H1 (cell line): ENCODE data around the gene AFTPH. TPM values are rescaled to one million over a fixed set of nuclear protein-coding genes. Genes with fewer than 3 reads are reported as not detected.

Source experiments
- CTCF ChIA-PET: fragments of 300-600 bp; sonication (Branson Sonifier 250); formaldehyde crosslinking; loops from one replicate; lab custom pipeline; 2021; ENCODE audit not compliant: partially characterized antibody; lab: Charles Lee
- POLR2A ChIA-PET: fragments of 300-600 bp; sonication (Branson Sonifier 250); formaldehyde crosslinking; loops from one replicate; lab custom pipeline; 2021; ENCODE audit warnings: inconsistent platforms; ENCODE audit not compliant: partially characterized antibody; lab: Charles Lee
- DNase-seq, 2 experiments: peaks; one replicate each; pipeline versions ENCODE4 v3.0.0 to v3.0.0-alpha.2; 2010 to 2022; ENCODE audit warnings: low spot score in 2 of 2, low read depth in 1 of 2, mixed read lengths in 1 of 2
- FAIRE-seq: peaks from 2 replicates; lab custom pipeline; 2011; peaks lifted over from hg19 to GRCh38; lab: Jason Lieb, UNC
- H2AFZ ChIP-seq: 2 replicates; pipeline ENCODE4 v1.8.1; 2012; ENCODE audit warnings: low read length, inconsistent platforms
- H2AK5ac ChIP-seq: 2 replicates; pipeline ENCODE4 v1.6.1; 2013; ENCODE audit warnings: low read depth, low read length
- H2BK120ac ChIP-seq: replicated peaks from 2 replicates; pipeline ENCODE3; 2013; ENCODE audit warnings: low read depth, low read length, inconsistent platforms
- H2BK12ac ChIP-seq: 2 replicates; pipeline ENCODE4 v1.6.1; 2013; ENCODE audit warnings: low read depth, low read length
- H2BK15ac ChIP-seq: 2 replicates; pipeline ENCODE4 v1.6.1; 2013; ENCODE audit warnings: low read length
- H2BK20ac ChIP-seq: 2 replicates; pipeline ENCODE4 v1.6.1; 2013; ENCODE audit warnings: low read length
- H2BK5ac ChIP-seq: 2 replicates; pipeline ENCODE4 v1.6.1; 2013; ENCODE audit warnings: low read depth, low read length
- H3K14ac ChIP-seq: 2 replicates; pipeline ENCODE4 v1.6.1; 2013; ENCODE audit warnings: inconsistent platforms; ENCODE audit not compliant: insufficient read length
- H3K18ac ChIP-seq: 2 replicates; pipeline ENCODE4 v1.6.1; 2013; ENCODE audit warnings: low read length; ENCODE audit errors: extremely low read depth
- H3K23ac ChIP-seq: 2 replicates; pipeline ENCODE4 v1.6.1; 2013; ENCODE audit warnings: inconsistent platforms; ENCODE audit not compliant: insufficient read length
- H3K23me2 ChIP-seq: 2 replicates; pipeline ENCODE4 v1.6.1; 2013; ENCODE audit warnings: low read depth, low read length
- H3K27ac ChIP-seq: 2 replicates; pipeline ENCODE4 v1.6.1; 2011; ENCODE audit warnings: low read depth, low read length, inconsistent platforms
- H3K27me3 ChIP-seq, 4 experiments: replicated peaks in 1 of 4; 1 replicate in 1 of 4; 2 replicates in 3 of 4; pipeline versions ENCODE4 v1.6.1 to v1.8.1; 2011 to 2013; ENCODE audit warnings: low read length in 3 of 4, mild to moderate bottlenecking in 3 of 4, inconsistent platforms in 2 of 4, mixed read lengths in 2 of 4, moderate library complexity in 1 of 4; ENCODE audit not compliant: control insufficient read depth in 3 of 4, insufficient read depth in 3 of 4; ENCODE audit errors: extremely low read depth in 1 of 4
- H3K36me3 ChIP-seq, 4 experiments: 2 replicates each; pipeline versions ENCODE4 v1.6.1 to v1.8.1; 2011 to 2013; ENCODE audit warnings: mild to moderate bottlenecking in 4 of 4, low read length in 3 of 4, moderate library complexity in 2 of 4, control low read depth in 1 of 4, inconsistent platforms in 1 of 4; ENCODE audit not compliant: insufficient read depth in 4 of 4, control insufficient read depth in 2 of 4
- H3K4ac ChIP-seq: replicated peaks from 2 replicates; pipeline ENCODE3; 2013; ENCODE audit warnings: low read length, low read depth, mixed read lengths, inconsistent platforms; ENCODE audit not compliant: insufficient read length
- H3K4me1 ChIP-seq, 4 experiments: replicated peaks in 1 of 4; 1 replicate in 1 of 4; 2 replicates in 3 of 4; pipeline versions ENCODE4 v1.6.1 to v1.8.1; 2011 to 2013; ENCODE audit warnings: low read length in 3 of 4, inconsistent platforms in 2 of 4, mixed read lengths in 1 of 4; ENCODE audit not compliant: insufficient read depth in 4 of 4, control insufficient read depth in 3 of 4
- H3K4me2 ChIP-seq, 2 experiments: 2 replicates each; pipeline versions ENCODE4 v1.6.1 to v1.8.1; 2011 to 2013; ENCODE audit warnings: low read depth in 2 of 2, low read length in 2 of 2, control low read depth in 1 of 2, inconsistent platforms in 1 of 2, mild to moderate bottlenecking in 1 of 2; ENCODE audit not compliant: insufficient read depth in 1 of 2
- H3K4me3 ChIP-seq, 4 experiments: fragments of 200-600, 300-600 bp in 1 of 4; sonication (generic), shearing (Covaris generic), sonication (Bioruptor Twin) in 1 of 4; 2 replicates each; pipeline versions ENCODE4 v1.5.1 to v1.8.1; 2011 to 2016; ENCODE audit warnings: low read length in 4 of 4, low read depth in 3 of 4, control low read depth in 2 of 4, inconsistent platforms in 2 of 4, mild to moderate bottlenecking in 2 of 4, mixed read lengths in 1 of 4, moderate library complexity in 1 of 4; ENCODE audit not compliant: insufficient read depth in 2 of 4; ENCODE audit errors: extremely low read depth in 1 of 4
- H3K56ac ChIP-seq: replicated peaks from 2 replicates; pipeline ENCODE3; 2013; ENCODE audit warnings: low read depth, mild to moderate bottlenecking, mixed read lengths, low read length, inconsistent platforms; ENCODE audit not compliant: insufficient read length
- H3K79me1 ChIP-seq: 2 replicates; pipeline ENCODE4 v1.6.1; 2013; ENCODE audit warnings: low read depth, low read length, control low read depth
- H3K79me2 ChIP-seq, 2 experiments: 2 replicates each; pipeline versions ENCODE4 v1.6.1 to v1.8.1; 2012 to 2013; ENCODE audit warnings: low read length in 2 of 2, mild to moderate bottlenecking in 2 of 2, inconsistent platforms in 1 of 2; ENCODE audit not compliant: insufficient read depth in 2 of 2, control insufficient read depth in 1 of 2
- H3K9ac ChIP-seq, 4 experiments: replicated peaks in 1 of 4; 1 replicate in 1 of 4; 2 replicates in 3 of 4; pipeline versions ENCODE4 v1.6.1 to v1.8.1; 2011 to 2013; ENCODE audit warnings: low read depth in 3 of 4, low read length in 3 of 4, control low read depth in 2 of 4, mild to moderate bottlenecking in 2 of 4, moderate library complexity in 2 of 4, inconsistent platforms in 1 of 4; ENCODE audit errors: extremely low read depth in 1 of 4
- H3K9me3 ChIP-seq, 2 experiments: 2 replicates each; pipeline versions ENCODE4 v1.6.1 to v1.8.1; 2012 to 2013; ENCODE audit warnings: mild to moderate bottlenecking in 2 of 2, moderate library complexity in 2 of 2, control low read depth in 1 of 2, inconsistent platforms in 1 of 2, low read depth in 1 of 2, low read length in 1 of 2, mixed read lengths in 1 of 2; ENCODE audit not compliant: insufficient read depth in 2 of 2
- H4K20me1 ChIP-seq, 2 experiments: replicated peaks in 1 of 2; 2 replicates each; pipeline versions ENCODE3 to v1.8.1; 2011 to 2013; ENCODE audit warnings: inconsistent platforms in 2 of 2, low read length in 2 of 2, mild to moderate bottlenecking in 1 of 2; ENCODE audit not compliant: insufficient read depth in 2 of 2, control insufficient read depth in 1 of 2
- H4K5ac ChIP-seq: 2 replicates; pipeline ENCODE4 v1.6.1; 2013; ENCODE audit warnings: low read length, low read depth, mixed read lengths, inconsistent platforms; ENCODE audit not compliant: insufficient read length
- H4K8ac ChIP-seq: 2 replicates; pipeline ENCODE4 v1.8.0; 2013; ENCODE audit warnings: mild to moderate bottlenecking, moderate library complexity, low read length, inconsistent platforms; ENCODE audit not compliant: insufficient read depth; ENCODE audit errors: extremely low read depth
- H4K91ac ChIP-seq: replicated peaks from 2 replicates; pipeline ENCODE3; 2013; ENCODE audit warnings: low read length, mixed read lengths, inconsistent platforms; ENCODE audit not compliant: insufficient read length
- BACH1 ChIP-seq: IDR thresholded peaks from 2 replicates; pipeline ENCODE4 v1.6.1; 2012; ENCODE audit warnings: low read length, improper control_type of control experiment
- BRCA1 ChIP-seq: IDR thresholded peaks from 2 replicates; pipeline ENCODE4 v1.6.1; 2012; ENCODE audit warnings: low read depth, low read length, improper control_type of control experiment
- CHD2 ChIP-seq: IDR thresholded peaks from 2 replicates; pipeline ENCODE4 v1.6.1; 2012; ENCODE audit warnings: low read length, improper control_type of control experiment
- E2F6 ChIP-seq: IDR thresholded peaks from 2 replicates; pipeline ENCODE4 v1.6.1; 2012; ENCODE audit warnings: inconsistent platforms
- EP300 ChIP-seq, 2 experiments: IDR thresholded peaks; 1 replicate in 1 of 2; 2 replicates in 1 of 2; pipeline ENCODE4 v1.6.1; 2011 to 2012; ENCODE audit warnings: low read depth in 2 of 2, low read length in 2 of 2, mild to moderate bottlenecking in 2 of 2, borderline replicate concordance in 1 of 2, inconsistent platforms in 1 of 2, moderate library complexity in 1 of 2
- GABPA ChIP-seq: IDR thresholded peaks from 2 replicates; pipeline ENCODE4 v1.6.1; 2011; ENCODE audit warnings: mild to moderate bottlenecking, low read length, moderate library complexity, borderline replicate concordance; ENCODE audit not compliant: insufficient read depth
- HDAC2 ChIP-seq, 2 experiments: fragments of 300-600 bp in 1 of 2; sonication (generic) in 1 of 2; IDR thresholded peaks; 2 replicates each; pipeline ENCODE4 v1.6.1; 2011 to 2012; ENCODE audit warnings: low read depth in 2 of 2, low read length in 2 of 2, mild to moderate bottlenecking in 2 of 2, moderate library complexity in 2 of 2, borderline replicate concordance in 1 of 2, inconsistent platforms in 1 of 2
- RXRA ChIP-seq: IDR thresholded peaks from 2 replicates; pipeline ENCODE4 v1.6.1; 2011; ENCODE audit warnings: low read depth, mild to moderate bottlenecking, low read length, moderate library complexity; ENCODE audit not compliant: insufficient read depth
- TEAD4 ChIP-seq: IDR thresholded peaks from 2 replicates; pipeline ENCODE4 v1.6.1; 2012; ENCODE audit warnings: low read depth, low read length, inconsistent platforms, mixed read lengths
- WGBS, 2 experiments: shearing (Covaris generic) in 1 of 2; methylation state at CpG; one replicate each; pipeline versions ENCODE4 v1.1.6 to v1.1.7; 2013 to 2015; ENCODE audit warnings: low lambda C conversion rate in 2 of 2, mixed read lengths in 2 of 2, inconsistent platforms in 1 of 2, low coverage in 1 of 2, missing lambda C conversion rate in 1 of 2; ENCODE audit not compliant: insufficient replicate concordance in 2 of 2, insufficient coverage in 1 of 2, insufficient read length in 1 of 2; ENCODE audit errors: extremely low coverage in 1 of 2, missing lambda C conversion rate in 1 of 2; 5-methylcytosine and 5-hydroxymethylcytosine counted together
- polyA plus RNA-seq, 7 experiments: library from polyadenylated mRNA; depleted of rRNA in 3 of 7; stranded (reverse) in 5 of 7; unstranded in 2 of 7; fragments of >200 nt in 5 of 7; fragments of 200-250 nt in 2 of 7; gene quantifications; 1 replicate in 5 of 7; 2 replicates in 1 of 7; 4 replicates in 1 of 7; pipeline versions ENCODE4 v1.2.1 to v1.2.3, GENCODE V29; 2011 to 2013; ENCODE audit warnings: missing spikeins in 2 of 7, mixed read lengths in 2 of 7
- total RNA-seq: library from RNA; stranded (reverse); fragmentation: NEBNext Ultra II Directional; extraction: Animal tissue kit (Norgen Biotek cat#: 25700); gene quantifications from 2 replicates; pipeline ENCODE4 v1.2.1, GENCODE V29; 2021
- TF ChIP-seq, protein P1 (sequence below): IDR thresholded peaks from 2 replicates; pipeline ENCODE4 v1.6.1; 2012; ENCODE audit warnings: low read length, inconsistent platforms

The AFTPH gene
- total and polyA plus RNA-seq, 2 of the 8 experiments (the other 6 are each of a cell fraction or from before 2014, with no cell fraction given): 7.3 to 15.0 TPM

DNA sequence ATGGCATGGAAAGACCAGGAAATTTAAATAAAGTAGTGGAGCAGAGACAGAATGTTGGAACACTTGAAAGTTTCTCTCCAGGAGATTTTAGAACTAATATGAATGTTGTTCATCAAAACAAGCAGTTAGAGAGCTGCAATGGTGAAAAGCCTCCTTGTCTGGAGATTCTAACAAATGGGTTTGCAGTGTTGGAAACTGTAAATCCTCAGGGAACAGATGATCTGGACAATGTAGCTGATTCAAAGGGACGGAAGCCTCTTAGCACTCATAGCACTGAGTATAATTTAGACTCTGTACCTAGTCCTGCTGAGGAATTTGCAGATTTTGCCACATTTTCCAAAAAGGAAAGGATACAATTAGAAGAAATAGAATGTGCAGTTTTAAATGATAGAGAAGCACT is 27.7 kb downstream of the AFTPH start:
- H4K20me1 ChIP-seq: peaks cover 0 to 2% of the 10 kb centered on the region in 2 experiments
- H2BK15ac ChIP-seq: no peak overlapping the region

More for the DNA sequence above, 27.7 kb downstream of the AFTPH start:
- WGBS, 2 experiments: 92% methylated on average over 1 of the region's 1 CpG; no CpG with 5 or more reads in 1 of the 2 experiments
- TF ChIP-seq, protein P1, sequence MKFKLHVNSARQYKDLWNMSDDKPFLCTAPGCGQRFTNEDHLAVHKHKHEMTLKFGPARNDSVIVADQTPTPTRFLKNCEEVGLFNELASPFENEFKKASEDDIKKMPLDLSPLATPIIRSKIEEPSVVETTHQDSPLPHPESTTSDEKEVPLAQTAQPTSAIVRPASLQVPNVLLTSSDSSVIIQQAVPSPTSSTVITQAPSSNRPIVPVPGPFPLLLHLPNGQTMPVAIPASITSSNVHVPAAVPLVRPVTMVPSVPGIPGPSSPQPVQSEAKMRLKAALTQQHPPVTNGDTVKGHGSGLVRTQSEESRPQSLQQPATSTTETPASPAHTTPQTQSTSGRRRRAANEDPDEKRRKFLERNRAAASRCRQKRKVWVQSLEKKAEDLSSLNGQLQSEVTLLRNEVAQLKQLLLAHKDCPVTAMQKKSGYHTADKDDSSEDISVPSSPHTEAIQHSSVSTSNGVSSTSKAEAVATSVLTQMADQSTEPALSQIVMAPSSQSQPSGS: no peak
- TF ChIP-seq EP300 (IDR thresholded peaks at IDR 0.05; ENCODE audit: borderline replicate concordance in 1 of 2, low read depth in 2 of 2, low read length in 2 of 2): no peak
- no peak for TF ChIP-seq BACH1
- no peak for TF ChIP-seq E2F6
- TF ChIP-seq HDAC2 (IDR thresholded peaks at IDR 0.05; ENCODE audit: borderline replicate concordance in 1 of 2, low read depth in 2 of 2, low read length in 2 of 2): no peak
- TF ChIP-seq RXRA: no peak
- no peak for TF ChIP-seq CHD2
- no peak for TF ChIP-seq TEAD4
- TF ChIP-seq BRCA1: no peak
- TF ChIP-seq GABPA: no peak
- peaks cover 0 to 3% (median 1%) of the 10 kb centered on the region in 4 experiments; a peak in 2 of 7 replicates for H3K4me1 ChIP-seq
- H3K9me3 ChIP-seq: peaks cover 0 to 4% of the 10 kb centered on the region in 2 experiments; a peak in 1 of 4 replicates
- no peak overlapping the region for H2BK120ac ChIP-seq
- H2AK5ac ChIP-seq: no peak overlapping the region
- POLR2A ChIA-PET: no interaction called here
- no peak overlapping the region for H3K27ac ChIP-seq
- no peak overlapping the region for H3K4ac ChIP-seq
- H3K4me2 ChIP-seq: no peak overlapping the region
- H4K91ac ChIP-seq: no peak overlapping the region
- H3K36me3 ChIP-seq: no peaks in the 10 kb centered on the region
- H3K56ac ChIP-seq: no peak overlapping the region
- H2BK5ac ChIP-seq: no peak overlapping the region
- H3K4me3 ChIP-seq: no peak overlapping the region
- H3K79me1 ChIP-seq: no peaks in the 10 kb centered on the region
- no peak overlapping the region for H3K23ac ChIP-seq
- H3K27me3 ChIP-seq: no peaks in the 10 kb centered on the region
- FAIRE-seq (no peak), DNase-seq (no peak)
- no peak overlapping the region for H2BK12ac ChIP-seq
- no peaks in the 10 kb centered on the region for H3K79me2 ChIP-seq
- H3K9ac ChIP-seq: no peak overlapping the region
- H4K5ac ChIP-seq: no peak overlapping the region
- CTCF ChIA-PET: interaction anchor here (0.7 to 1.8 kb wide), 4 partner anchors 13 to 229 kb away, joined by 3 to 5 read pairs (median 3); no protein-coding TSS in a partner anchor
- no peak overlapping the region for H2BK20ac ChIP-seq
- no peak overlapping the region for H3K14ac ChIP-seq
- no peak overlapping the region for H3K18ac ChIP-seq
- no peaks in the 10 kb centered on the region; the same call in 1 of the 2 replicates for H3K23me2 ChIP-seq
- no peak overlapping the region for H2AFZ ChIP-seq
- H4K8ac ChIP-seq: no peak overlapping the region
